Gastrocnemius medialis (tissue), 4 donors: ENCODE measurements around the gene TCF7L2. TPM values are rescaled to one million over a fixed set of nuclear protein-coding genes. Genes with fewer than 3 reads are reported as not detected.

ENCODE experiments used
- ATAC-seq, 2 donors: fragments of 150-250 bp; one replicate each; pipeline ENCODE4 v1.9.1; 2016
- DNase-seq, 2 donors: peaks; one replicate each; pipeline ENCODE4 v3.0.0-alpha.2; 2019
- H3K27ac ChIP-seq, 4 donors: fragments of 200-600 bp; sonication (generic); 1 replicate in 1 of 4; 2 replicates in 3 of 4; pipeline ENCODE4 v1.5.1; 2016 to 2018; ENCODE audit warnings: mild to moderate bottlenecking in 2 of 4, moderate library complexity in 1 of 4
- H3K27me3 ChIP-seq, 3 donors: fragments of 200-600 bp; sonication (generic) in 2 of 3; 1 replicate in 1 of 3; 2 replicates in 2 of 3; pipeline versions ENCODE4 v1.5.1 to v1.6.0; 2016 to 2019; ENCODE audit warnings: mild to moderate bottlenecking in 1 of 3, moderate library complexity in 1 of 3
- H3K36me3 ChIP-seq, 2 donors: fragments of 200-600 bp; sonication (generic) in 1 of 2; one replicate each; pipeline ENCODE4 v1.5.1; 2017 to 2018
- H3K4me1 ChIP-seq, 2 donors: fragments of 200-600 bp; sonication (generic) in 1 of 2; one replicate each; pipeline ENCODE4 v1.5.1; 2016 to 2017; ENCODE audit warnings: mild to moderate bottlenecking in 2 of 2
- H3K4me3 ChIP-seq, 4 donors: fragments of 200-600 bp; sonication (generic) in 3 of 4; 1 replicate in 1 of 4; 2 replicates in 3 of 4; pipeline ENCODE4 v1.5.1; 2016 to 2019; ENCODE audit warnings: mild to moderate bottlenecking in 2 of 4
- H3K9me3 ChIP-seq, 3 donors: fragments of 200-600 bp; sonication (generic) in 2 of 3; 1 replicate in 1 of 3; 2 replicates in 2 of 3; pipeline ENCODE4 v1.5.1; 2016 to 2019
- POLR2A ChIP-seq, 2 donors: fragments of 450-650 bp; IDR thresholded peaks; one replicate each; pipeline ENCODE4 v1.6.1; 2017; ENCODE audit warnings: antibody characterized with exemption in 2 of 2, mild to moderate bottlenecking in 2 of 2, moderate library complexity in 2 of 2
- in situ Hi-C, 4 donors: fragments of 200-750 bp; cut with MboI; loops; one replicate each; pipeline versions ENCODE4 v1.15.0 to v1.8.0; 2017; ENCODE audit warnings: low sequenced_read_pairs in 4 of 4
- intact Hi-C: fragments of 100-400 bp; cut with DNase I; formaldehyde crosslinking; loops from one replicate; pipeline ENCODE4 v1.15.1; 2023; ENCODE audit warnings: low total_unique reads
- total RNA-seq, 4 donors: library from RNA; depleted of rRNA; stranded (reverse); fragments of >200 nt; gene quantifications; one replicate each; pipeline versions ENCODE4 v1.1.0 to v1.2.3, GENCODE V29; 2016
- TF ChIP-seq, protein P1 (sequence below), 5 experiments: fragments of 450-650 bp in 3 of 5; fragments of 200-600 bp in 2 of 5; sonication (generic) in 2 of 5; IDR thresholded peaks in 4 of 5; conservative IDR thresholded peaks in 1 of 5; 1 replicate in 4 of 5; 2 replicates in 1 of 5; pipeline ENCODE4 v1.5.1; 2016 to 2019; ENCODE audit warnings: antibody characterized with exemption in 5 of 5, mild to moderate bottlenecking in 3 of 5, moderate library complexity in 3 of 5

Gene TCF7L2
- total RNA-seq, 4 donors from 2014 or later, result 4.6 to 5.1 (median 5.0) TPM

DNA sequence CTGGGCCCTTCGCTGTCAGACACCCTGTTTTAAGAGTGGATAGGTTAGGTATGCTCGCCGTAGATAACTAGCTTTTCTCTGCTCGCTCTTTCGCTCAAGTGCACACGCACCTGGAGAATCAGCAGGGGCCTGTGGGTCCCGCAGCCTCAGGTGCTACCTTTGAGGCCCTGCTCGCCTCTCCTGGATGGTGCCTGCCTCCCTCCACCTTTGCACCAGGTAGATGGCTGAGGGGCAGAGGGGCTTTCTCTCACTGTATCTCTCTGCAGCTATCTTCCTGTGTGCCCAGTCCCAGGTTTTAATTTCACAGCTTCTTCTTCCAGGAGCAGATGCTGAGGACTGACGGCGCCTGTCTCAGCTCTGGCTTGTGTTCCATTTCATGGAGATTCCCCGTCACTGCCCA lies 227.9 kb downstream of the TCF7L2 start:
- Histone ChIP-seq H3K4me1 (no peaks in the 10 kb centered on the region), H3K27me3 (no peaks in the 10 kb centered on the region), H3K27ac (no peak overlapping the region), H3K9me3 (no peaks in the 10 kb centered on the region), H3K36me3 (no peaks in the 10 kb centered on the region), H3K4me3 (no peak overlapping the region)
- TF ChIP-seq, protein P1, sequence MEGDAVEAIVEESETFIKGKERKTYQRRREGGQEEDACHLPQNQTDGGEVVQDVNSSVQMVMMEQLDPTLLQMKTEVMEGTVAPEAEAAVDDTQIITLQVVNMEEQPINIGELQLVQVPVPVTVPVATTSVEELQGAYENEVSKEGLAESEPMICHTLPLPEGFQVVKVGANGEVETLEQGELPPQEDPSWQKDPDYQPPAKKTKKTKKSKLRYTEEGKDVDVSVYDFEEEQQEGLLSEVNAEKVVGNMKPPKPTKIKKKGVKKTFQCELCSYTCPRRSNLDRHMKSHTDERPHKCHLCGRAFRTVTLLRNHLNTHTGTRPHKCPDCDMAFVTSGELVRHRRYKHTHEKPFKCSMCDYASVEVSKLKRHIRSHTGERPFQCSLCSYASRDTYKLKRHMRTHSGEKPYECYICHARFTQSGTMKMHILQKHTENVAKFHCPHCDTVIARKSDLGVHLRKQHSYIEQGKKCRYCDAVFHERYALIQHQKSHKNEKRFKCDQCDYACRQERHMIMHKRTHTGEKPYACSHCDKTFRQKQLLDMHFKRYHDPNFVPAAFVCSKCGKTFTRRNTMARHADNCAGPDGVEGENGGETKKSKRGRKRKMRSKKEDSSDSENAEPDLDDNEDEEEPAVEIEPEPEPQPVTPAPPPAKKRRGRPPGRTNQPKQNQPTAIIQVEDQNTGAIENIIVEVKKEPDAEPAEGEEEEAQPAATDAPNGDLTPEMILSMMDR (IDR thresholded peaks at IDR 0.05 in 4 of 5, conservative IDR thresholded peaks at IDR 0.05 in 1 of 5), result no peak
- TF ChIP-seq POLR2A (IDR thresholded peaks at IDR 0.05), result no peak
- intact Hi-C loops (no loop called here), in situ Hi-C loops (no loop called here)
- DNase-seq, result no peak
- no peak for ATAC-seq

DNA sequence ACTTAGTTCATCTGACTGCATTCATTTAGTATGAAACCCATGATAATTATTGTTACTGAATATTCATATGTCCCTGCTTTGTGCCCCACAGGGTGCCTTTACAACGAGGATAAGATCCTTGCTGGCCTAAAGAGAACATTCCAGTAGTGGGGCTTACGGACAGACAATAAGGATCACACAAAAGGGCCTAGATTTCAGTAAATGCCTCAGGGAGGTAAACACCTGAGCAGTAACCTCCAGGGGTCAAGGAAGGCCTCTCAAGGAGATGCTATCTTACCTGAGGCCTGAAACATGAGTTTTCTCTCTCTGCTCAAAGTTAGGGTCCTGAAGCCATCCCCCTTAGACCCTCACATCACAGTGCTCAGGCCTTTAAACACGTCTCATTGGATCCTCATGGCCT lies 228.7 kb downstream of the TCF7L2 start:
- H3K4me3 ChIP-seq, result no peak overlapping the region
- H3K9me3 ChIP-seq, result no peaks in the 10 kb centered on the region
- no peak for TF ChIP-seq POLR2A (IDR thresholded peaks at IDR 0.05)
- TF ChIP-seq, protein P1 (IDR thresholded peaks at IDR 0.05 in 4 of 5, conservative IDR thresholded peaks at IDR 0.05 in 1 of 5), result no peak
- no peak overlapping the region for H3K27ac ChIP-seq
- no peaks in the 10 kb centered on the region for H3K4me1 ChIP-seq
- intact Hi-C loops (no loop called here), in situ Hi-C loops (no loop called here)
- no peaks in the 10 kb centered on the region for H3K27me3 ChIP-seq
- H3K36me3 ChIP-seq, result no peaks in the 10 kb centered on the region
- no peak for DNase-seq
- ATAC-seq, result no peak

DNA sequence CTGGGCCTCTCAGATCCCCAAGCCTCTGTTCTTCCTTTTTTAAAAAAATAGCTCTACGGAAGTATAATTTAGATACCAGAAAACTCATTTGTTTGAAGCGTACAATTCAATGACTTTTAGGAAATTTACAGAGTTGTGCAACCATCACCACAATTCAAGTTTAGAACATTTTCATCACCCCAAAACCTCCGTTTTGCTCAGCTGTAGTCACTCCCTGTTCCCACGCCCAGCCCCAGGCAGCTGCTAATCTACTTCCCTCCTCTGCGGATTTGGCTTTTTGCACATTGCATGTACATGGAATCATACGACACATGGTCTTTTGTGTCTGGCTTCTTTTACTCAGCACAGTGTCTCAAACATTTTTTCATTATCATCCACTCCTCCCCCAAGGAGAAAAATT lies 229.2 kb downstream of the TCF7L2 start:
- peak; percentile 19 to 25 for DNase-seq
- Histone ChIP-seq H3K27ac (no peak overlapping the region), H3K27me3 (no peaks in the 10 kb centered on the region), H3K4me3 (no peak overlapping the region), H3K36me3 (no peaks in the 10 kb centered on the region), H3K9me3 (no peaks in the 10 kb centered on the region), H3K4me1 (no peaks in the 10 kb centered on the region)
- no peak for TF ChIP-seq POLR2A (IDR thresholded peaks at IDR 0.05)
- TF ChIP-seq, protein P1 (IDR thresholded peaks at IDR 0.05 in 4 of 5, conservative IDR thresholded peaks at IDR 0.05 in 1 of 5), result no peak
- in situ Hi-C loops, result no loop called here
- intact Hi-C loops, result no loop called here
- ATAC-seq, result peak in 1 of 2 donors; percentile 63

- Histone ChIP-seq H3K4me1 (no peaks in the 10 kb centered on the region), H3K9me3 (no peaks in the 10 kb centered on the region), H3K27ac (no peak overlapping the region), H3K4me3 (no peak overlapping the region), H3K27me3 (no peaks in the 10 kb centered on the region), H3K36me3 (no peaks in the 10 kb centered on the region)
- TF ChIP-seq POLR2A (IDR thresholded peaks at IDR 0.05), result no peak
- TF ChIP-seq, protein P1 (IDR thresholded peaks at IDR 0.05 in 4 of 5, conservative IDR thresholded peaks at IDR 0.05 in 1 of 5), result no peak
- in situ Hi-C loops, result no loop called here
- DNase-seq (no peak), ATAC-seq (no peak)
- intact Hi-C loops, result no loop called here
Measured at GRCh38 chr10:113179966-113180365, 229.9 kb downstream of the TCF7L2 start.
